GM23338 (cell line): ENCODE data around the gene STEAP2. TPM values are rescaled to one million over a fixed set of nuclear protein-coding genes. Genes with fewer than 3 reads are reported as not detected.

ENCODE experiments used
- ATAC-seq: fragments of 200-7000 bp; cut with Tn5 transposase; 3 replicates; pipeline ENCODE4 v1.9.1; 2020
- DNase-seq: peaks from one replicate; pipeline ENCODE4 v3.0.0-alpha.2; 2015; ENCODE audit warnings: low spot score
- H2AFZ ChIP-seq: fragments of 200-600 bp; sonication (generic); 2 replicates; pipeline ENCODE4 v1.8.0; 2016; ENCODE audit warnings: antibody characterized with exemption, mild to moderate bottlenecking, moderate library complexity
- H3F3A ChIP-seq: fragments of 200-600 bp; sonication (generic); replicated peaks from 2 replicates; pipeline ENCODE4 v1.8.0; 2017; ENCODE audit warnings: antibody characterized with exemption, mixed run types, low read depth
- H3K27ac ChIP-seq: fragments of 200-600 bp; sonication (generic); 2 replicates; pipeline ENCODE4 v1.6.1; 2016; ENCODE audit warnings: low read depth
- H3K27me3 ChIP-seq: fragments of 200-600 bp; sonication (generic); 2 replicates; pipeline ENCODE4 v1.8.0; 2016; ENCODE audit warnings: mild to moderate bottlenecking, mixed run types, moderate library complexity; ENCODE audit not compliant: insufficient read depth
- H3K36me3 ChIP-seq: fragments of 200-600 bp; sonication (generic); 2 replicates; pipeline ENCODE4 v1.8.0; 2016; ENCODE audit warnings: mild to moderate bottlenecking; ENCODE audit not compliant: insufficient read depth
- H3K4me1 ChIP-seq: fragments of 200-600 bp; sonication (generic); 2 replicates; pipeline ENCODE4 v1.8.0; 2016; ENCODE audit warnings: mild to moderate bottlenecking, moderate library complexity; ENCODE audit not compliant: insufficient read depth
- H3K4me2 ChIP-seq: fragments of 200-600 bp; sonication (generic); 2 replicates; pipeline ENCODE4 v1.7.1; 2017; ENCODE audit warnings: mixed run types
- H3K4me3 ChIP-seq: fragments of 200-600 bp; sonication (generic); 2 replicates; pipeline ENCODE4 v1.6.1; 2016; ENCODE audit warnings: mixed run types
- H3K79me2 ChIP-seq: fragments of 200-600 bp; sonication (generic); replicated peaks from 2 replicates; pipeline ENCODE4 v1.8.0; 2017; ENCODE audit warnings: mild to moderate bottlenecking; ENCODE audit not compliant: insufficient read depth
- H3K9me2 ChIP-seq: fragments of 200-600 bp; sonication (generic); 2 replicates; pipeline ENCODE4 v1.8.0; 2017; ENCODE audit not compliant: insufficient read depth
- H4K20me1 ChIP-seq: fragments of 200-600 bp; sonication (generic); replicated peaks from 2 replicates; pipeline ENCODE4 v1.8.0; 2017; ENCODE audit warnings: mild to moderate bottlenecking; ENCODE audit not compliant: insufficient read depth
- H3K27ac Mint-ChIP-seq: 2 replicates; pipeline ENCODE4 v1.8.0; 2020; ENCODE audit warnings: inconsistent platforms, mild to moderate bottlenecking, moderate library complexity, mixed read lengths
- H3K27me3 Mint-ChIP-seq: 3 replicates; pipeline ENCODE4 v1.8.0; 2022; ENCODE audit warnings: low read depth, mild to moderate bottlenecking, moderate library complexity, mixed read lengths, inconsistent platforms; ENCODE audit not compliant: insufficient read depth, poor library complexity
- H3K36me3 Mint-ChIP-seq: 3 replicates; pipeline ENCODE4 v1.8.0; 2021; ENCODE audit warnings: low read depth, mild to moderate bottlenecking, inconsistent platforms, moderate library complexity, mixed read lengths
- H3K4me1 Mint-ChIP-seq: 3 replicates; pipeline ENCODE4 v1.8.0; 2020; ENCODE audit warnings: mild to moderate bottlenecking, inconsistent platforms, mixed read lengths
- H3K4me3 Mint-ChIP-seq: 3 replicates; pipeline ENCODE4 v1.8.0; 2021; ENCODE audit warnings: moderate library complexity, mild to moderate bottlenecking, inconsistent platforms, mixed read lengths
- H3K9me3 Mint-ChIP-seq: 3 replicates; pipeline ENCODE4 v1.8.0; 2020; ENCODE audit warnings: moderate library complexity, mild to moderate bottlenecking, inconsistent platforms, mixed read lengths
- CREB1 ChIP-seq: fragments of 250-450 bp; sonication (Bioruptor Pico); IDR thresholded peaks from 2 replicates; pipeline ENCODE4 v1.5.0; 2020; ENCODE audit warnings: low read depth, mild to moderate bottlenecking, moderate library complexity
- CTCF ChIP-seq, 2 experiments: fragments of 200-600 bp in 1 of 2; sonication (generic) in 1 of 2; conservative IDR thresholded peaks; 2 replicates each; pipeline versions ENCODE4 v1.5.1 to v1.6.1; 2016 to 2017; ENCODE audit warnings: antibody characterized with exemption in 2 of 2, low read depth in 2 of 2, mild to moderate bottlenecking in 2 of 2, moderate library complexity in 1 of 2
- ETS1 ChIP-seq: IDR thresholded peaks from 2 replicates; pipeline ENCODE4 v1.6.1; 2016; ENCODE audit warnings: antibody characterized with exemption
- EZH2 ChIP-seq: fragments of 200-600 bp; sonication (generic); IDR thresholded peaks from one replicate; pipeline ENCODE4 v1.8.0; 2017; ENCODE audit warnings: antibody characterized with exemption, mild to moderate bottlenecking, low read depth; ENCODE audit not compliant: unreplicated experiment
- EZH2phosphoT487 ChIP-seq: fragments of 200-600 bp; sonication (generic); IDR thresholded peaks from one replicate; pipeline ENCODE4 v1.8.1; 2018; ENCODE audit warnings: antibody characterized with exemption; ENCODE audit not compliant: unreplicated experiment
- JUNB ChIP-seq: IDR thresholded peaks from one replicate; pipeline ENCODE4 v1.6.1; 2016; ENCODE audit warnings: antibody characterized with exemption; ENCODE audit not compliant: unreplicated experiment
- NANOG ChIP-seq: IDR thresholded peaks from 2 replicates; pipeline ENCODE4 v1.6.1; 2016; ENCODE audit warnings: antibody characterized with exemption, borderline replicate concordance
- POLR2AphosphoS5 ChIP-seq: IDR thresholded peaks from 2 replicates; pipeline ENCODE4 v1.6.1; 2016; ENCODE audit warnings: antibody characterized with exemption, low read depth
- REST ChIP-seq: IDR thresholded peaks from one replicate; pipeline ENCODE4 v1.6.1; 2018; ENCODE audit warnings: antibody characterized with exemption; ENCODE audit not compliant: unreplicated experiment
- STAT1 ChIP-seq: IDR thresholded peaks from one replicate; pipeline ENCODE4 v1.6.1; 2016; ENCODE audit warnings: antibody characterized with exemption; ENCODE audit not compliant: unreplicated experiment
- ZNF114 ChIP-seq: fragments of 250-450 bp; sonication (Bioruptor Pico); IDR thresholded peaks from 2 replicates; pipeline ENCODE4 v1.5.0; 2020; ENCODE audit warnings: mild to moderate bottlenecking, moderate library complexity
- ZNF331 ChIP-seq: fragments of 250-450 bp; sonication (Bioruptor Pico); IDR thresholded peaks from 2 replicates; pipeline ENCODE4 v1.5.0; 2020; ENCODE audit warnings: low read depth, mild to moderate bottlenecking, moderate library complexity
- ZNF462 ChIP-seq: fragments of 250-450 bp; sonication (Bioruptor Pico); IDR thresholded peaks from 2 replicates; pipeline ENCODE4 v1.5.0; 2020; ENCODE audit warnings: mild to moderate bottlenecking, moderate library complexity
- polyA plus RNA-seq: library from polyadenylated mRNA; unstranded; fragments of >200 nt; fragmentation: Nextera tagmentation; extraction: Ambion mirVana; gene quantifications from 2 replicates; pipeline ENCODE4 v1.2.1, GENCODE V29; 2016
- total RNA-seq: library from RNA; depleted of rRNA; stranded (reverse); fragments of >200 nt; shearing (Covaris generic); gene quantifications from 2 replicates; pipeline ENCODE4 v1.2.3, GENCODE V29; 2014

Gene STEAP2
- total and polyA plus RNA-seq, 2 experiments from 2014 or later: 13.1 to 22.0 TPM

- Mint-ChIP-seq H3K27me3 (no peaks in the 10 kb centered on the region), H3K27ac (no peak overlapping the region)
These were observed 27.0 kb downstream of the STEAP2 start for GRCh38 chr7:90238583-90238982.

More at GRCh38 chr7:90238583-90238982, 27.0 kb downstream of the STEAP2 start:
- H3K36me3 ChIP-seq: no peaks in the 10 kb centered on the region
- no peaks in the 10 kb centered on the region for H4K20me1 ChIP-seq
- no peak overlapping the region for H3K4me2 ChIP-seq
- no peaks in the 10 kb centered on the region; the same call in 1 of the 2 replicates for H3K9me2 ChIP-seq
- ATAC-seq (no peak), DNase-seq (no peak)
- no peak overlapping the region for H3K27ac ChIP-seq
- peaks cover 7% of the 10 kb centered on the region for H3K4me1 Mint-ChIP-seq
- H3K4me1 ChIP-seq: no peaks in the 10 kb centered on the region
- no peaks in the 10 kb centered on the region for H3K79me2 ChIP-seq
- peaks cover 6% of the 10 kb centered on the region for H3K27me3 ChIP-seq
- H3K4me3 Mint-ChIP-seq: no peak overlapping the region
- no peak overlapping the region for H3K4me3 ChIP-seq
- no peak for TF ChIP-seq ZNF331 (CRISPR knock-in tag)
- TF ChIP-seq STAT1: no peak
- TF ChIP-seq JUNB: no peak
- no peak for TF ChIP-seq CTCF (conservative IDR thresholded peaks at IDR 0.05; ENCODE audit: low read depth in 2 of 2)
- no peak for TF ChIP-seq EZH2phosphoT487
- no peak for TF ChIP-seq NANOG
- TF ChIP-seq ZNF462 (CRISPR knock-in tag): no peak
- TF ChIP-seq ETS1: no peak
- TF ChIP-seq ZNF114 (CRISPR knock-in tag): no peak
- TF ChIP-seq REST: no peak
- TF ChIP-seq POLR2AphosphoS5: no peak
- no peak for TF ChIP-seq EZH2
- TF ChIP-seq CREB1 (CRISPR knock-in tag): no peak
- no peaks in the 10 kb centered on the region for H3K36me3 Mint-ChIP-seq
- no peaks in the 10 kb centered on the region for H3K9me3 Mint-ChIP-seq
- no peaks in the 10 kb centered on the region for H3F3A ChIP-seq
- H2AFZ ChIP-seq: no peak overlapping the region
